Thoracic aorta (tissue), 2 donors: ENCODE measurements around the gene MSL3. TPM values are rescaled to one million over a fixed set of nuclear protein-coding genes. Genes with fewer than 3 reads are reported as not detected.

ENCODE experiments used
- ATAC-seq: fragments of 150-250 bp; one replicate; pipeline ENCODE4 v1.8.0; 2017; ENCODE audit warnings: low read depth; ENCODE audit not compliant: insufficient number of reproducible peaks, low FRiP score
- DNase-seq: peaks from one replicate; pipeline ENCODE4 v3.0.0-alpha.2; 2020; ENCODE audit warnings: low spot score
- H3K27ac ChIP-seq, 2 donors: fragments of 200-600 bp; sonication (generic); 1 replicate in 1 of 2; 2 replicates in 1 of 2; pipeline ENCODE4 v1.5.1; 2016; ENCODE audit warnings: mild to moderate bottlenecking in 2 of 2, moderate library complexity in 2 of 2
- H3K27me3 ChIP-seq: fragments of 200-600 bp; sonication (generic); replicated peaks from 2 replicates; pipeline ENCODE4 v1.6.0; 2016; ENCODE audit warnings: mild to moderate bottlenecking; ENCODE audit not compliant: insufficient read depth
- H3K36me3 ChIP-seq: fragments of 200-600 bp; sonication (generic); one replicate; pipeline ENCODE4 v1.5.1; 2016
- H3K4me1 ChIP-seq, 2 donors: fragments of 200-600 bp; sonication (generic); 1 replicate in 1 of 2; 2 replicates in 1 of 2; pipeline versions ENCODE4 v1.5.1 to v1.6.0; 2016; ENCODE audit warnings: low read depth in 2 of 2, mild to moderate bottlenecking in 1 of 2; ENCODE audit not compliant: control insufficient read depth in 1 of 2
- H3K4me3 ChIP-seq: fragments of 200-600 bp; sonication (generic); 2 replicates; pipeline ENCODE4 v1.5.1; 2016; ENCODE audit warnings: mild to moderate bottlenecking
- H3K9me3 ChIP-seq: fragments of 200-600 bp; sonication (generic); 2 replicates; pipeline ENCODE4 v1.5.1; 2016
- CTCF ChIP-seq: fragments of 200-600 bp; sonication (generic); IDR thresholded peaks from one replicate; pipeline ENCODE4 v1.5.1; 2019; ENCODE audit warnings: antibody characterized with exemption
- total RNA-seq, 2 donors: library from RNA; depleted of rRNA; stranded (reverse); fragments of >200 nt; gene quantifications; one replicate each; pipeline versions ENCODE4 v1.1.0 to v1.2.3, GENCODE V29; 2016

The MSL3 gene
- 10 to 100 TPM; 25.5 to 25.8 TPM for total RNA-seq

GRCh38 chrX:11757719-11758399 lies at the start of gene MSL3:
TSS of gene MSL3 (plus strand) at chrX:11758237. CDS start at chrX:11758264, 27 bp downstream.
- Histone ChIP-seq H3K4me1 (no peaks in the 10 kb centered on the region), H3K4me3 (peak within 1 kb of the TSS; percentile 86), H3K27ac (peak within 1 kb of the TSS; percentile 86 to 87), H3K27me3 (no peaks in the 10 kb centered on the region), H3K36me3 (no peaks in the 10 kb centered on the region), H3K9me3 (no peaks in the 10 kb centered on the region)
- DNase-seq (peak; percentile 11), ATAC-seq (peak; percentile 60)
- TF ChIP-seq CTCF = no peak

- Histone ChIP-seq H3K4me3 (no peak overlapping the region), H3K27ac (no peak overlapping the region)
- no peak for ATAC-seq
Observed at GRCh38 chrX:11722304-11722703, 35.7 kb upstream of the MSL3 start.

GRCh38 chrX:11724122-11725017 lies 33.7 kb upstream of the MSL3 start:
- ATAC-seq (no peak), DNase-seq (no peak)
- Histone ChIP-seq H3K9me3 (no peaks in the 10 kb centered on the region), H3K27me3 (no peaks in the 10 kb centered on the region), H3K4me3 (no peak overlapping the region), H3K27ac (no peak overlapping the region), H3K4me1 (no peaks in the 10 kb centered on the region), H3K36me3 (no peaks in the 10 kb centered on the region)
- peak; percentile 62 for TF ChIP-seq CTCF

More at GRCh38 chrX:11722304-11722703, 35.7 kb upstream of the MSL3 start:
- no peaks in the 10 kb centered on the region for H3K27me3 ChIP-seq
- no peak for DNase-seq
- H3K4me1 ChIP-seq = no peaks in the 10 kb centered on the region
- no peak for TF ChIP-seq CTCF
- H3K9me3 ChIP-seq = no peaks in the 10 kb centered on the region
- no peaks in the 10 kb centered on the region for H3K36me3 ChIP-seq

GRCh38 chrX:11725631-11726442 lies 32.2 kb upstream of the MSL3 start:
- ATAC-seq = no peak

More at GRCh38 chrX:11725631-11726442, 32.2 kb upstream of the MSL3 start:
- DNase-seq = no peak
- H3K4me1 ChIP-seq = no peaks in the 10 kb centered on the region
- TF ChIP-seq CTCF = no peak
- no peaks in the 10 kb centered on the region for H3K27me3 ChIP-seq
- H3K27ac ChIP-seq = no peak overlapping the region
- no peaks in the 10 kb centered on the region for H3K9me3 ChIP-seq
- H3K4me3 ChIP-seq = no peak overlapping the region
- H3K36me3 ChIP-seq = no peaks in the 10 kb centered on the region
